Epithelial cell of esophagus (primary cell): Measurements from ENCODE around the gene ARAP1.

ENCODE experiments used
- DNase-seq: peaks from one replicate; pipeline ENCODE4 v3.0.0; 2010; ENCODE audit warnings: low read depth
- H3K4me3 ChIP-seq: 2 replicates; pipeline ENCODE4 v1.5.1; 2011; ENCODE audit warnings: mild to moderate bottlenecking, low read length, control low read depth
- TF ChIP-seq, protein P1 (sequence below): IDR thresholded peaks from 2 replicates; pipeline ENCODE4 v1.5.1; 2011; ENCODE audit warnings: low read depth, mild to moderate bottlenecking, low read length, control low read depth, inconsistent platforms; ENCODE audit not compliant: insufficient read depth; ENCODE audit errors: missing control alignments

Gene ARAP1

DNA sequence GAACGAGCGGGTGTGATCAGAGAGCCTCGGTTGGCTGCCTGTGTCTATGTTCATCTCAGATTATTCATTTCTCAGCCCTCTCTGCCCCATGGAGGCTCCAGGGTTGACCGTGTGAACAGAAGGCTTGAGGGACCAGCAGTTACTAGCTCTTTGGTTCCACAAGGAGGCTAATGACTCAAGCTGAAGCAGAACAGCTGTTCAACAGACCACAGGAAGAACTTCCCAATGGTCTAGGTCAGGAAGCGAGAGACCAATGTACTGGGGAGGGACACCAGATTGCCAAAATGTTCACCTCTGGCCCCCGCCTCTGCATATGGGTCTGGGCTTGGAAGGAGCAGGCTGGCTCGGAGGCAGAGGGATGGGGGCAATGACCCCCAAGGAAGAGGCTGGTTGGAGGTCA, 63.3 kb downstream of the ARAP1 start:
- DNase-seq, result no peak
- no peak overlapping the region for H3K4me3 ChIP-seq
- TF ChIP-seq, protein P1, sequence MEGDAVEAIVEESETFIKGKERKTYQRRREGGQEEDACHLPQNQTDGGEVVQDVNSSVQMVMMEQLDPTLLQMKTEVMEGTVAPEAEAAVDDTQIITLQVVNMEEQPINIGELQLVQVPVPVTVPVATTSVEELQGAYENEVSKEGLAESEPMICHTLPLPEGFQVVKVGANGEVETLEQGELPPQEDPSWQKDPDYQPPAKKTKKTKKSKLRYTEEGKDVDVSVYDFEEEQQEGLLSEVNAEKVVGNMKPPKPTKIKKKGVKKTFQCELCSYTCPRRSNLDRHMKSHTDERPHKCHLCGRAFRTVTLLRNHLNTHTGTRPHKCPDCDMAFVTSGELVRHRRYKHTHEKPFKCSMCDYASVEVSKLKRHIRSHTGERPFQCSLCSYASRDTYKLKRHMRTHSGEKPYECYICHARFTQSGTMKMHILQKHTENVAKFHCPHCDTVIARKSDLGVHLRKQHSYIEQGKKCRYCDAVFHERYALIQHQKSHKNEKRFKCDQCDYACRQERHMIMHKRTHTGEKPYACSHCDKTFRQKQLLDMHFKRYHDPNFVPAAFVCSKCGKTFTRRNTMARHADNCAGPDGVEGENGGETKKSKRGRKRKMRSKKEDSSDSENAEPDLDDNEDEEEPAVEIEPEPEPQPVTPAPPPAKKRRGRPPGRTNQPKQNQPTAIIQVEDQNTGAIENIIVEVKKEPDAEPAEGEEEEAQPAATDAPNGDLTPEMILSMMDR, result no peak

DNA sequence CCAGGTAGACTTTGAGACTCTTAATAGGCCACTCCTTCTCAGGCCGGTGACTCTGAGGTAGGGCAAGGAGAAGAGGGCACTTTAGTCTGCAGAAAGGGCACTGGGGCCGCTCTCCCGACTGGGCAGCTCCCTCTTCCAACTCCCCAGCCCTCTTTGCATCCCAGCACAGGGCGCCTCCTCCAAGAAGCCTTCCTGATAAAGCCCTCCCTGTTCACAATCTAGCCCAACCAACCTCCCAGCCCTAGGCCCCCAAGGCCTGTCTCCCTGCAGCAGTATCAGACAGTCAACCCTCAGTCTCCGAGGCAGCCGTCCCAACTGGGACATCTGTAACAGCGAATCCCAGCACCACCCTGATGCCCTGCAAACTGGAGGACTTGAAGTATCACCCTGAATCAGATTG, 63.7 kb downstream of the ARAP1 start:
- no peak for DNase-seq
- TF ChIP-seq, protein P1, result no peak
- no peak overlapping the region for H3K4me3 ChIP-seq

DNA sequence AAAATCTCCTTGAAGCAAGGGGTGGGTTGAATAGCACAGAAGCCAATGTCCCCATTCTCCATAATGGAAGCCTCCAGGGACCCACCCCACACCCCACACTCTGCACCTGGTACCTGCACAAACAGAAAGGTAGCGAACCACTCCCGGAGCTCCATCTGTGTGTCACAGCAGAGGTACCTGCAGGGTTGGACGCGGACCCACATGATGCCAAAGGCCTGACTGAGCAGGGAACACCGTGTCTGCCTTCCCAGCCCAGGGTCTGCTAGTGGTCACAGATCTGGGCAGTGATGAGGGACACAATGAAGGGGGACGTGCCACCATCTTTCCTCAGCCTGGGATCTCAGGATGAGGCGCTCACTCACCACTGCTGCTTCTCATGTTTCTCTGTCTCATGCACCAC, 64.9 kb downstream of the ARAP1 start:
- TF ChIP-seq, protein P1, result no peak
- no peak overlapping the region for H3K4me3 ChIP-seq
- no peak for DNase-seq

DNA sequence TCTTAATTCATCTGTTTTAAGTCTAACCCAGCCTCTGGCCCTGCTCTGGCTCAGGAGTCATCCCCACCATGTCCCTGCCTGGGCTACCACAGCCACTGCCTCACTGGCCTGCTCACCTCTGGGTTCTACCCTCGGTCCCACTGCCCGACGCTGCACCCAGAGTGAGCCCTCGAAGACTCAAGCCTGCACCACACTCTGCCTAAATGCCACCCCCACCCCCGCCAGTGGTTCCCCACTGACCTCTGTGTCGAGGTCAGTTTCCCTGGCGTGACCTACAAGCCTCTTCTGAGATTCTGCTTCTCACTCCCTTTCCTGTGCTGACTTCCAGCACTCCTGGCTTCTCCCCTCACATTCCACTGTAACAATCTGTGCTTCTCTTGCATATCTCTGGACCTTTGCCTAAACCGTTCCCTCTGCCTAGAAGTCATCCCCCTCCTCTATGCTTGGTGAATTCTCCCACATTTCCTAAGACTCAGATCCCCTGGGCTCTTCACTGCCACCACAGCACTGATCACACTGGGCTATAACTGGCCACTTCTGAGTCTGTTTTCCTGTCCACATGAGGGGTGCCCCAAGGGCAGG, 65.5 kb downstream of the ARAP1 start:
- TF ChIP-seq, protein P1, result no peak
- no peak overlapping the region for H3K4me3 ChIP-seq
- DNase-seq, result no peak

DNA sequence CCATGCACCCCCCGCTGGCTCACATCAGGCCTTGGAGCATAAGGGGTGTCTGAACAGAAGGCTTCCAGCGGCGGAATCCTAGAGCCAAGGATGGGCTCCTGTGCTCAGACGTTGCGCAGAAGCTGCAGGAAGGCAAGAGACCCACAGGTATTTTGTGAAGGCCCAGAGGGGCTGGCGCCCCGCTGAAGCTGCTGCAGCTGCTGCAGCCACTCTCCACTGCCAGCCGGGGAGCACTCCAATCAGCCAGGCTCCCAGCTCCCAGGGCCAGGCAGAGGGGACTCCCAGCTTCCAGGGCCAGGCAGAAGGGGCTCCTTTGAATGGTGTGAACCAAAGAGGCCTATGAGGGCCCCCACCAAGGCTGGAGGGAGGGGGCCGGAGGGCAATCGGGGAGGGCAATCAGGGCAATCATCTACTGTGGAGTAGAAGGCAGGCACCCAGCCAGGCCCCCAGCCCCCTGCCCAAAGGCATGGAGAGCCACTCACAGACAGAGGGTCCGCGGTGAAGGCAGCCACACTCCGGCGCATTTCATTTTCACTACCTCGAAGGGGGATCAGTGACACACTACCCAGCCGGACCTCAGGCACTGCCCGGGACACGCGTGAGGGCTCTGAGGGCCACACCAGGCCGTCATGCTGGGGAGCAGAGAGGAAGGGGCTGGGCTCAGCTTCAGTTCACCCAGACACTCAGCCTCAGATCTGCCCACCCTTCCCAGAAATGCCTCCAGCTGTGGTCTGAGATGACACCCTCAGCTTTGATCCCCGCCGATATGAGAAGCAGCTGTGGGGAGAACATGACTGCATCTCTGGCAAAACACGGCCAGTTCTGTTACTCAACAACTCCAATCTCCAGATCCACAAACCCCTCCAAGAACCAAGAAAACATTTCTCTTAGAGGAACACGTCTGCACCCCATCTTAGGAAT, 66.4 kb downstream of the ARAP1 start:
- DNase-seq, result no peak
- H3K4me3 ChIP-seq, result no peak overlapping the region
- TF ChIP-seq, protein P1, result no peak

DNA sequence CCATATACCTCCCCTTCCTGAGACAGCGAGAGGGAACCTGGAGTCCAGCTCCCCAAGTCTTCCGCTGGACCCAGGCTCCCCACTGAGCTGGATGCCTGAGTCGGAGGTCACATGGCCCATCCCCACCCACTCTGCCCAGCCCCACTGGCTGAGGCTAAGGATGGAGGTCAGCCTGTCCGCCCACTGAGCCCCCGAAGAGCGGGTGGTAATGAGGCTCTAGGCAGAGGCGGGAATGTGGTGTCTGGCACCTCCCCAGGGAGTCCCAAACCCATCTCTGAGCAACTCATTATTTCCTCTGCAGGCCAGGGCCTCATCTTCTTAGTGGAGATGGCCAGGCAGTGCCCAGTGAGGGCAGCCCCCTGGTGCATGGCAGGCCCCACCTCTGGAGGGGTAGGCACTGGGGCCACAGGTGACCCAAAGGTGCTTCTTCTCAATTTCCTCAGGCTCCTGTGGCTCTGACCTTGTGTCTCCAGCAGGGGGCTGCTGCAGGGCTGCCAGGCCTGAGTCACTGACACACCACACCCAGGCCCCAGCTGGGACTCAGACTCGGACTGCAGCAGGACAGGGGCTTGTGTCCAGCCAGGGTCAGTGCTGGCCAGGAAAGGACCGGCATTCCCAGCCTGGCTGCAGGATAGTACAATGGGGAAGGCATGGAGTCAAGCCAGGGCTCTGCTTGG, 67.8 kb downstream of the ARAP1 start:
- DNase-seq, result peak; percentile 74
- TF ChIP-seq, protein P1, result peak; percentile 67
- H3K4me3 ChIP-seq, result no peak overlapping the region
